Breast epithelium (tissue), 3 donors: Measurements from ENCODE around the gene EIF3I.

Source experiments
- POLR2A ChIP-seq: fragments of 450-650 bp; IDR thresholded peaks from one replicate; pipeline ENCODE4 v1.6.1; 2016; ENCODE audit warnings: antibody characterized with exemption, mild to moderate bottlenecking, moderate library complexity
- POLR2AphosphoS5 ChIP-seq, 3 donors: sonication (generic); formaldehyde crosslinking; IDR thresholded peaks; one replicate each; pipeline ENCODE4 v1.6.1; 2017; ENCODE audit warnings: antibody characterized with exemption in 3 of 3

DNA sequence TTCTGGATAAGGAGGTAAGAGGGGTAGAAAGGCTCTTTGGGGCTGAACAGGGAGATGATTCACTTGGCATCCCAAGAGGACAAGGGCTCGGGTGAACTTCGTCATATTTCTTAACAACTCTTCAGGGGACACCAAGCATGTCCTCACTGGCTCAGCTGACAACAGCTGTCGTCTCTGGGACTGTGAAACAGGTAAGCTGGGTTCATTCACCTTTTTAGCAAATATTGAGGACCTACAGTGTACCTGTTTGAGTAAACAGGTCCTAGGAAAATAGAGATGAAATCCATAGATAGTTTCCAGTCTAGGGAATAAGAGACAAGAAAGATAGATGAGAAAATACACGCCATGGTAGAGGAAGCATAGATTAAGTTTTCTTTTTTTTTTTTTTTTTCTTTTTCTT lies 2.1 kb downstream of the EIF3I start:
- TF ChIP-seq POLR2AphosphoS5 (IDR thresholded peaks at IDR 0.05) (no peak), POLR2A (no peak)
